CD4-positive, alpha-beta T cell treated with Interferon alpha-2 for 1 hour (primary cell): ENCODE data around the gene ENOX1.

ENCODE experiments used
- DNase-seq, 2 donors: peaks; one replicate each; pipeline ENCODE4 v3.0.0-alpha.2; 2020 to 2022

The ENOX1 gene

DNA sequence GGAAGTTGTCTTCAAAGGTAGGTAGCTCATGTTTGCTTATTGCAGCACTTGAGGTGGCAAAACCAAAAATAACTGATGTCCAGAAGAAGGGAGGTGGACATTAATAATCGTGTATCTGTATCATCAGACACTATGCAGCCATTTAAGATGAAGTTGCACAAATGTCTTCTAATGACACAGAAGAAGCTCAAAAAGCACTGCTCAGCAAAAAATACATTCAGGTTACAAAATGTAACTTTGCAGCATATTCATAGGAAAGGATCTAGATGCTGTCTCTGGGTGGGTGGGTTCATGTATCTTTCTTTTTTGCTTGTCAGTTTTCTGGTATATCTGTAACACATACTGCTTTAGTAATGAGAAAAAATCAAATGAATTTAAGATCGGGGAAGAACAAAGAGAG is 515.6 kb downstream of the ENOX1 start:
- DNase-seq = no peak

DNA sequence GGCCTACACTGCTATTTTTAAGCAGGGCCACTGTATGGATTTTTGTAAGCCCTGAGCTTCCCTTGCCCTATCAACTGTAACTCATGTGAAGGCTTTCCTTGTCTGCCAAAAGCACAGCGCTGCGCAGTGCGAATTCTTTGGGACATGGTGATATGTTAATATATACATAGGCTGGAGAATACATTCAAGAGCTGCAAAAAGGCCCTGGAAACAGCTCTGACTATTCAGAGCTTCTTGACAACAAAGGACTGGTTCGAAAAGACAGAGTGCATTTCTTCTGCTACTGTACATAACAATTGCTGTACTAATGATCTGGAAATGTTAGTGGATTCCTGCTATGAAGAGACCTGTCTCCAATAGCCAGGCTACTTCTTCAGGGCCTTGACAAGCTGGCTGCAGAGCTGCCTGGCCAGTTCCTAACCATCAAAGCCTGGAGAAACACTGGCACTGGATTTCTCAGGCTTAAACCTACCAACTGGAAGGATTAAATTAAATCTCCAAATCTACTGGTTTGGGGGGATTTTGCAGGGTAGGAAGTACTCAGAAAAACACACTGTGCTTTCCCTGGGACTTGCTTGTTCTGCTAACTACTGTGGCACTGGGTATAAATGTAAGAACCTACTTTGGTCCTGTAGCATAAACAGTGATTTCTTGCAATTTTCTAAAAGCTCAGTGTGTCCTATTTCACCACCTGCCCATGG is 516.5 kb downstream of the ENOX1 start:
- DNase-seq = no peak

DNA sequence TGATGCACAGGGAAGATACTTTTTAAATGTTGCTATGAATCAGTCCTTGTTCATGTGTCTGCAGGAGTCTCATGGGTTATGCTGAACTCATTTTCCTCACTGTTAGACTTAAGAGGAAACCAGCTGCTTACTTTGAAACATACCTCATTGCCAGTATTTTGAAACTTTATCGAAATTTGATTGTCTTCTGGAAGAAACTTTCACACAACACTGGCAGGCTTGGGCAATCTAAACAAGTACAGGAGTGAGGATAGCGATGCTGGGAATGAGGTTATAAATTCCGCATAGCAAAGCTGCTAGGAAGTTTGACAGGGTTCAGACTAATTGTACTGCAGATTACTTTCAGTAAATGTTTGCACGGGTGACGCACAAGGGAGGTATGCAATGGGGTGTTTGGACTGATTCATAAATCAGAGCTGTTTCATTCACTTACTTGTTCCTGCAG is 517.7 kb downstream of the ENOX1 start:
- DNase-seq = no peak

DNA sequence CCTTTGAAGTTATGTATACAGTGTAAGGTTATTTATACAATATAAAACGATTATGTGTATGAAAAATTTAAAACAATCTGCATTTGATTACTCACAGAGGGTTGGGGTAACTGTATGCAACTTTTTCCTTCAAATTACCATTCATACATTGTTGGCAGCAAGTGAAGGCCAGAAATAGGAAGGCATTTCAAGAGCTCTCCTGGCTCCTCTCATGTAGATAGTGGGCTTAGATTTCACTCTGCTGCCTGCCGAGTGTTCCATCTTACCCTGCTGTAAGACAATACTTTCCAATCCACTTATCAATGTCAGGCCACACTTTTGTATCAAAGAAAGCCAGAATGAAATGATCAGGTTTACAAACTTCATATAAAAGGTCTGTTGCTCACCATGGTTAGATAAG is 518.1 kb downstream of the ENOX1 start:
- no peak for DNase-seq

DNA sequence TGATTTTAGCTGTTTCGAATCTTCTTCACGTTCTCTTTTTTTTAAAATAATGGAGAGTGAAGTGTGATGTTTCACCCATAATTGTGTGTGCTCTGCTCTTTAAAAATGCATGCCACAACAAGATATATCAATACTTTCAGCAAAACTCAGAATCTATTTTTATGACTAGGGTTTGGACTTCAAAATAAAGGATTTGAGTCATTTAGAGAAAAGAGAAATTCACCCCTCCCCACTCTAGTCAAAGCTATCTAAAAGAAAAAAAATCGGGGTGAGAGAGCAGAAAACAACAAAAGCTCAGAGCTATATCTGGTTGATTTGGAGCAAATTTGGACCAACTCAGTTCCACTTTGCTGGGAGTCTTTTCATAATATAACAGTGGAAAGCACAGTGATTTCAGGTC is 518.9 kb downstream of the ENOX1 start:
- DNase-seq = no peak

DNA sequence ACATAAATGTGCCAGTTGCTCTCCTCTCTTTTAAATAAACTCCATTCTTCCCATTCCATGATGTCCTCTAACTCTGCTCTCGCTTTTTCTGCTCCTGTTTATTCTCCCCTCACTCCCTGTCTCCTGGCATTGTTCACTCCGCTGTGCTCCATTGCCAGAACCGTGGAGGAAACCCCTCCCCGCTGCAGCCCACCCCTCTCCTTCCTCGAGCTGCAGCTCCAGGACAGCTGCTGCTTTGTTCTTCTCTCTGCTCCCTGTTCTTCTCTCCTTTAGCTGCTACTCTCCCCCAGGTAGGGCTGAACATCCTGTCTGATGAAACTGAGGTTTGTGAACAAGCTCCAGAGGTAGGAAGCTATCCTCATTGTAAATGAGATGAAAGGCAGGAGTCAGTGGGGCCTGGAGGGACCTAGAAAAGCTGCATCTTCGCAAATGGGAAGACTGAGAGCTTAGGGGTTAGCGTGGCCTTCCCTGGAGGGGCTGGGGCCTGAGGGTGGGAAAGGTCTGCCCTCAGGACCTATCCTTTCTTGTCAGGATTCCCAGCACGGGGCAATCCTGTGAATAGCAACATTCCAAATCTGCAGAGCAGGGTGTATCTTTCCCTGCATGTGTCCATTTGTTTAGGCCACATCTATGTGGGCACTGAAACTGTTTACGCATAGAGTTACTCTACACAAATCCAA is 519.7 kb downstream of the ENOX1 start:
- DNase-seq = no peak

DNA sequence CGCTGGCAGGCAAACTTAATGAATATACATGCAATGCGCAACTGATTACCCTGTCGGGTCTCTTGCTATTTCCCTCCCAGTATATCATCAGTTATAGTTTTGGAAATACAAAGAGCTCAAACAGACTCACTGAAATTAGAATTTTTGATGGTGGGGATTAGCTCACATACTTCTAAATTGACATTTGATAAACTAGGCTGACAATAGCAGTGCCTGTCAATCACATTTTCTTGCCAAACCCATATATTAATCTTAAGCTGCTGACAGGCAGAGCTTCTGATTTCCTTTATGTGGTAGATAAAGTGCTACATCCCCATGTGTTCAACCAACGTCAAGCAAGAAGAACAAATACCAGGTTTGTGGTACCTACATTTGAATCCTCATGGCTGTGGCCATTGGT is 521.7 kb downstream of the ENOX1 start:
- no peak for DNase-seq

DNA sequence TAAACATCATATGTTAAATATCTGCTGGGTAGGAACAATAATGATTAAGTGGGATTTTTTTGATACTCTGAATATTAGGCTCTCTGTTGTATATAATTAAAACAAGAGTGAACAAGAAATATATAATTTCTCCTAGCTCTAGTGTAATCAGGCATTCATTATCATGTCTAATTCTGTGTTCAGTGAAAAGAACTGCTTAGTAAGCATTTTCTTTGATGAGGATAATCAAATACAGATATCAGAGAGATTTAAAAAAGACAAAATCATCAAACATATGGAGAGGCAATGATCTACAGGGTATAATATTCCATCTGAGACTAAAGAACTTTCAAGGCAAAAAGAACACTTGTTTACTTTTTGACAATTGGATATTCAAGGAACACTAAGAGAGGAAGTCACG is 522.3 kb downstream of the ENOX1 start:
- no peak for DNase-seq

DNA sequence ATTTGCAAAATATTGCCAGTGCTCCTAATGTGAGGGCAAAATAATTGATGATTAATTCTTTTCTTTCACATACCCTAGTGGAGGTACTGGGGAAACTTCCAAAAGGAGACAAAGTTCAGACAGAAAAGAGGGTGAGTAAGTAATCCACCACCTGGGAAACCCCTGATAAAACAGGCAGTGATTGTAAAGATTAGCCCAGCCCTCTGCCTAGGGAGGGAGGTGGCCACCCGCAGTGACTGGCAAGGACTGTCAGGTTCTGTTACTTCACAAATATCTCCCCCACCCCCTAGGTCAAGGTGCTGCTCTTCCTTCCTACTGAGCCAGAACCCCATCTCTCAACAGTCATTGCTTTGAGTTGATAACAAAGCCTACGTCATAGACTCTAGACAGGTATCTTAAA is 523.7 kb downstream of the ENOX1 start:
- no peak for DNase-seq

DNA sequence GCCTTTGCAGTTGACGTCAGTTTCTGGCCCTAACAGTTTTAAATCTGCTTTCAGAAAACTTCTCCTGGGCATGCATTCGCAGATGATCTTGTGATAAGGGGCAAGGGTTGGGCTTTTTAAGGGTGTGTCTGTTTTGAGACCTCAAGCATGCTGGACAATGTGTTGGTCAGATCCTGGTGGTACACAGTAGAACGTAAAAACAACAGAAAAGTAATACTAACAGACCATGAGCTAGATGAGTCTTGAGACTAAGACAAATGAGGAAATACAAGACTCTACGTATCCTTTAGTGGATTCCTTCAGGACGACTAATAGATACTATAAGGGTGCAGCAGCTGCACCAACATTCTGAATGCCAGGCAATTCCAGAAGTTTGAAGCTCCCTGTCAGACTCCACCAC is 525.8 kb downstream of the ENOX1 start:
- no peak for DNase-seq

DNA sequence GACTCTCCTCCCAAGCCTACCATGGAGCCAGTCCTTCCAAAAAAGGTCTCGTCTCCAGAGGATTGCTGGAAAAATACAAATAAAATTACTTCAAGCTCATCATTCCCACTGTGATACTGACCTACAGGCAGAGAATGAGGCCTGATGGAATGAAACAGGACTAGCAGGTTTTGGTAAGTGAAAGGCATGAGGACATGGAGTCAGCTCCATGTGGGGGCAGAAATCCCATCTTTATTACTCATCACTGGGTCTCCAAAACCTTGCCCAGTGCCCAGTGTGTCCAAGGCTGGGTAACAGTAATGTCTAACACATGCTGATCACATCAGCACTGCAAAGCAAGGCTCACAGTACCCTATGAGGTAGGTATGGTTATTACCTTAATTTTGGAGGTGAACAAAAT is 528.0 kb downstream of the ENOX1 start:
- no peak for DNase-seq

DNA sequence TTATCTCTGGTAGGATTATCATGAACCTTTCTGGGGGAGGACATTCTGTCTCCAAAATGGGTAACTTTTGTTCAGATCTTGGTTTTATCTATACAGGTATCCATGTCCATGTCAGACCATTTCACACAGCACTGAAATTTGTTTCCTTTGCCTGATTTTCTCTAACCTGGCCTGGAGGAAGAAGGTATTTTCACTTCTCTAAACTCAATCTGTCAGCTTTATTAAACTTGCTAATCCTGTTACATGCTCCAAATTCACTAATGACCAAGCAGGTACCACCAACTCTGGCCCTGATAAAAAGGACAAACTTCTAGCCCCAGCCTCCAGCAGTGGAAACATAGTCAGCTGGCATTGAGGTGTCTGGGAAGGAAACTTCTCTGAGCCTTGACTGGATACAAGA is 529.0 kb downstream of the ENOX1 start:
- DNase-seq = no peak

DNA sequence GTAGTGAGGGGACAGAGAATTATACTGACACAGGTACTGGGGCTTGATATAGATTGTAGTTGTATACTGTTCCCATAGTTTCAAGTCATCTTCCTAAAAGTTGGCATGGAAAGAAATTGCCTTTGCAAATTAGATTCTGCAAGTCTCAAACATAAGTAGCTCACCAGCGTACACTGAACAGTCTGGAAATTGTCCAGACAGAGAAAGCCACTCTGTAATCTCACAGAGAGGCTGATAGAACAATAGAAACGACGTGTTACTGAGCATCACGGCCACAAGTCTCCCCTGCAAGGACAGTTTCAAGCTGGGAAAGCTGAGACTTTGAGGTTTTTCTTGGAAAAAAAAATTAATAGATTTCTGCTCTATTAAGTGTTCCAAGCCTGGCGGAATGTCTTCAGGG is 534.8 kb downstream of the ENOX1 start:
- DNase-seq = no peak

DNA sequence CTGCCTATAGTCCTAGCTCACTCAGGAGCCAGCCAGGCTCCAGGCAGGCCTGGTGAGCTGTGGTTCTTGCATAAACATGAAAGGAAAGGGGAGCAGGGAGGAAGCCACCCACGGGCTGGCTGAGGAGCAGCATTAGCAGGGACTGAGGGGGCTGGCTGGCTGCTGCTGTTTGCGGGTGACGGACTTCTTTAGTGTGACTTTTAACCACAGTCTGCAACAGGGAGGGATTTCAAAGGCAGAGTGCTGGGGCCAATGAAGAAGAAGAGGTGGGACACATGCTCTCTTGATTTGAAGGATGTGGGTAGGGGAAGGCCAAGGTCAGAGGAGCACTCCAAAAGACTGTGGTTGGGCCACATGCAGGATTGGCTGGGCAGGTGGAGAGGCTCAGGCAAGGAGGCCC is 540.4 kb downstream of the ENOX1 start:
- no peak for DNase-seq

DNA sequence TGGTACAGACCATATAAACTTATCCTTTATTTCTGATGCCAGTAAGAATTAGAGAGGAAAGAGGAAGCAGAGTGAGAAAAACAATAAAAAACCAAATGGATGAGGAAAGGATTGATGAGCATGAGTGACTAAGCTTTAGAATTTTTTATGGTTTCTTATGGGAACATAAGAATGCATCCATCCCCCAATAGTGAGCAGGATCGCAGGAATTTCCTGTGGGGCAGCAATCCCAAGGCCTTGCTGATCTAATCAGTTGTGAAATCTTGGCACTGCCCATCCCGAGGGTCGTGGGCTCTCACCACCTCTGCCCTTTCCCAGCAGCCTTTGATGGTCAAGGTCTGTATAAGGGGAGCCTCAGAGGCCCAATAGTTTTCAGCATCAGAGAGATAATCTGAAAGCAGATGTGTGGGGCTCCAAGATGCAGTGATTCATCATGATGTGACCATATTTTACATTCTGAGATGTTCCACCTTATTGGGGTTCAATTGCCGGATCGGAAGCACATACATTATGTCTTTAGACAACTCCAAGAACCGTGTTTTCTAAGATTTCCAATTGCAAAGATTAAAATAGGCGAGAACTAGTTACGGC is 541.3 kb downstream of the ENOX1 start:
- DNase-seq = no peak

DNA sequence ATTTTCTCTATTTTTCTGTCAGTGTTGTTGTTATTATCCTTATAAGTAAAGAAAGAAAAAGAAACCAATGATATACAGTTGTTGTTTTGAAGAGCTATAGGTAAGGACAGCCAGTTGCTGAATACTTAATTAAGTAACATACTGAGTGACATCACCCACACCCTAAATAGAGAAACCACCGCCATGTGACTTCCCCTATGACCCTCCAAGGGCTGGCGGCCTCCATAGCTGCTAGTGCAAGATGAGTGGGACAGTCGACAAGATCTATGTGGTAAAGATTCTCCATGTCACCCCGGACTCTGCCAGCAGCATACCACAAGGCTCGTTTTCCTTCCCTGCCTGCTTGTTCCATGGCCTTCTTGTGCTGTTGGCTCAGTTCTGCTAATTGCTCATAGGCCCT is 542.3 kb downstream of the ENOX1 start:
- DNase-seq = no peak

DNA sequence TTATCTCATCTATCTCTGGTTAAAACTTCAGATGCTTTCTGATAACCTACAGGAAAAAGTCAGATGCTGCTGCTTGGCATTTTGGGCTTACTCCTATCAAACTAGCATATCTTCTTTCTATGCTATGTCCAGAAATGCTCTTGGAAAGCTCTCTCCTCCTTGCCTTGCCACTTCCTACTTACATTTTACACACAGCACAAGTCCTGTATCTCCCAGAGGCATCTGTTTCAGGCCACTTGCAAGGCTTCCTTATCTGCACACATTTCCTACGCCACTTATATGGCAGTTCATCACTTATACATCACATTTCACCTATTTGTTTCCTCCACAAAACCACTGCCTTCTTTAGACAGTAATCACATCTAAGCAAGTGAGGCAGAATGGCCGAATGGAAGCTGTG is 543.1 kb downstream of the ENOX1 start:
- no peak for DNase-seq

DNA sequence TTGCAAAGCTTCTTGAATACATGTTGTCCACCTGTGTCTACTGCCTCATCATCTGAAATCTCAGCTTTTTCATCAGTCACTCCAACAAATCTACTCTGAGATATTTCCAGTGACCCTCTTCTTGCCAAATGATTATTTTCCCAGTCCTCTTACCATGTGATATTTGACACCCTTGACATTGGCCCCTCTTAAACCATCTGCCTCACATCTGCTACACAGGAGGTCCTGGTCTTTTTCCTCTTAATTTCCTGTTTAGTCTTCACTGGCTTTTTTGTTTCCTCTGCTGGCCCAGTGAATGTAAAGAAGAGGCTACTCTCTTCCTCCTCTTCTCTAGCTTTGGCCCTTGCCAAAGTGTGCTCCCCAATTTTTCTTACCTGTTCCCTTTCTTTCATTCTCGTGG is 544.7 kb downstream of the ENOX1 start:
- DNase-seq = no peak

DNA sequence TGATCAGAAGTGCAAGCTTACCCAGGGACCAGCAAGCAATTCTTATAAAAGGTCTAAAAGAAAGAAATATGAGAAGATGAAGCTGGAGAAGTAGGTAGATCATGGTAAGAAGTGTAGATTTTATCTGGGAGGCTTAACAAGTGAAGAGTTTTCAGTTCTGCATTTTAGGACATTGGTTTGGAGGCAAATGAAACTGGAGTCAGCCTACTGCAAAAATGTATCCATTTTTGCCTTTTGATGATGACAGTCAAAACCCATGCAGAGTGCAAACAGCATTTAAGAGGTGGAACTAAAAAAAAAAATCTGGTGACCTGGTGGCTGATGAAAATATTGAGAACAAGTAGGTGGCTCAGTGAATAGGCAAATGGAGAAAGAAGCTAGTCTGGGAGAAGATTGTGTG is 546.5 kb downstream of the ENOX1 start:
- DNase-seq = no peak

DNA sequence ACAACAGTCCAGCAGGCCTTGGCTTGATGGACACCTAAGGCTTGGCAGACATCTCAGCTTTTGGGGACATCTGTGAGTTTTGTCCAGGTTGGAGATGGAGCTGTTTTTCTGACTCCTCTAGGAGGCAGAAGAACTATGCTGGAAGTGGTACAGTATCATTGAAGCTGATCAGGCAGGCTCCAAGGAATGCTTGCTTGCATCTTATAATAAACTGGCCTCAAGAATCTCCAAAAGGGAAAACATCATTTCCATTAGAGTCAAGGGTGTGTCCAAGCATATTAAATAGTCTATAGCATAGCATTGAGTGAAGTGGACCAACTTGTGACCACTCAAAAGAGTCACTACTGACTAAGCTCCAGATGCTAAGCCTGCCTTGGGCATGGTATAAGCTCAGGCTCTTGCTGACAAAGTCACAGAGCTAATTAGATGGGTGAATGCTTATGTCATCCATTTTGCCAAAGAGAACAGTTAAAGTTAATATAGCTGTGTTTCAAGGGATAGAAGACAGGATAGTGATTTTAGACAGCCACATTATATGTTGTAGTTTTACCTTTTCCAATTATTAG is 547.4 kb downstream of the ENOX1 start:
- DNase-seq = no peak

DNA sequence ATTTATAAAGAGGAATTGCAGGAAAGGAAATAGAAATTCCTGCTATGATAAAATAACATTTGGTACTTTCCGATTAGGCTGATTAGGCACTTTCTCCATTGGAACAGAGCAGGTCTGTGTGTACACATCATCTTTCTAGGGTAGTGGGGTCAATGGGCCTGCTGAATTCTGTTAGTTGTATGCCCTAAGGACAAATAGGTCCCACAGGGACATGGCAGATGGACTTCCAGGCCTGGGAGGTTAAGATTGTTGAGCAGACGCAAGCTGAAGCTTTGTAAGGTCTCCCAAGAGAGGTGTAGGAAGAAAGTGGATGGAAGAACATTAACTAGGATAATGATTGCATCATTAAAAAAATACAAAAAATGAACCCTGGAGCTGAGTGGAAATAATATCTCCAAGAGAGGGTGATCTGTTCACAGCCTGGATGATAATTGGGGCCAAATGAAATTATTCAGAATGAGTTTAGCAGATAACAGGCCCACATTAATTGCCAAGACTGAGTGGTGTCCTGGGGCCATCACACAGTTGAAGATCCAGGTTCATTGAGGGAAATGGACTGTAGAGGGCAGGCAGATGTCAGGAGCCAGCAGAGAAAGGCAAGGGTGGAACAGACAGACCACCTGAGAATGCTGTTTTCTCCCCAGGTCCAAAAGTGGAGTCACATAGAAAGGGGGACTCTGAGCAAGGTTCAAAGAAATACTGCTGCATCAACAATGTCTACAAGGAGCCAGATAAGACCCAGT is 548.3 kb downstream of the ENOX1 start:
- DNase-seq = no peak

DNA sequence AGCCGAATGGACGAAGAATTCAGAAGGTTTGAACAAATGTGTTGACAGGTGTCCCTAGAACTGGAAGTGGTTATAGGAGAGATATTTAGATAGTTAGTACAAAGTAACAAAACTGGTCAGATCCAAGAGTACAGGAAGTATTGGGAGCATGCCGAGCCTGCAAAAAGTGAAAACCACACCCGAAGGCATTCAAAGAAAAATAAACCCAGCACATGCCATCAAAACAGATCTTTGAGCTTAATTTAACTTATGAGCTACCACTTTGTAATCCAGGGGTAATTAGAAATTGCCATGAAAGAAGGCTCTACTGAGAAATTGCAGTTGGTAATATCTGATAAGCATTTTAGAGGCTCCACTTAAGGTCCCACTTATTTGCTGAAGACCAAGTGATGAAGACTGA is 549.2 kb downstream of the ENOX1 start:
- DNase-seq = no peak

DNA sequence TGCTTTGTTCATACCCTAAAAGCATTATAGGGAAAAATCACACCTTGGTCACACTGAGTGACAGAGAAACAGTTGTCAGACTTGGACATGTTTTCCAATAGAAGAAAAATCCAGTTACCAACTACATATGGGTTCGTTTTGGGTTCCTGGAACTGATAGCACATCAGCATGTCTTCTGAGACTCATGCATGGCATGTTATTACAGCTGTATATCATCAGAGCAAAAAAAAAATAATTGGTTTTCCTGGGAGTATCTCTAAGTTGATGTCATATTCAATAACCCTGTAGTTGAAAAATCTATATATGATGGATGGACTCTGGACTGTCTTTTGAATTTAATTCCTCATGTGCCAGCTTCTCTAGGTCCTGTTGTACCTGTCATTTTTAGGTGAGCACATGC is 551.7 kb downstream of the ENOX1 start:
- DNase-seq = no peak

DNA sequence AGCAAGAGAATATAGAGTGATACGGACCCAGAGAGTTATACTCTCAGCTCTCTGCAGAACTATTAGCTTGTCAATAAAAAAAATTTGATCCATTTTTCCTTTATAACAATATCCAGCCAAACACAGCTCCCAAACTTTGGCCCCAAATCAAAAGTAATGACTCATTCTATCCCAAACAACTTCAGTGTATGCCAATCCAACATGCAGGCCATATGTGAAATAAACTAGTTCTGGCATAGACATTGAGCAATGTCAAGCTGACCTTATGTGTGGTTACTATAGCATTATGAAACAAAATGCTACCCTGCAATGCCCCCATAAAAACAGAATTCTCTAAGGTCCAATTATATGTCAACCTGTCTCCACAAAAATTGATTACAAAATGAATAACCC is 553.9 kb downstream of the ENOX1 start:
- no peak for DNase-seq
